KMS-11 (cell line): Measurements from ENCODE around the gene PGF.

Experiments used
- H2AFZ ChIP-seq: fragments of 200-600 bp; sonication (generic); 2 replicates; pipeline ENCODE4 v1.6.1; 2016; ENCODE audit warnings: antibody characterized with exemption, mixed run types, low read depth
- H3K27ac ChIP-seq: fragments of 200-600 bp; sonication (generic); 2 replicates; pipeline ENCODE4 v1.6.1; 2016; ENCODE audit warnings: mild to moderate bottlenecking, mixed run types
- H3K27me3 ChIP-seq: fragments of 200-600 bp; sonication (generic); 2 replicates; pipeline ENCODE4 v1.6.1; 2017; ENCODE audit warnings: mild to moderate bottlenecking, low read depth, mixed run types, moderate library complexity; ENCODE audit not compliant: insufficient read depth
- H3K36me3 ChIP-seq: fragments of 200-600 bp; sonication (generic); 2 replicates; pipeline ENCODE4 v1.6.1; 2017; ENCODE audit warnings: mild to moderate bottlenecking, mixed run types; ENCODE audit not compliant: insufficient read depth
- H3K4me1 ChIP-seq: fragments of 200-600 bp; sonication (generic); 2 replicates; pipeline ENCODE4 v1.6.1; 2016; ENCODE audit warnings: mild to moderate bottlenecking, low read depth, mixed run types; ENCODE audit not compliant: poor library complexity, severe bottlenecking
- H3K4me2 ChIP-seq: fragments of 200-600 bp; sonication (generic); 2 replicates; pipeline ENCODE4 v1.7.0; 2016; ENCODE audit warnings: mild to moderate bottlenecking, mixed run types
- H3K4me3 ChIP-seq: fragments of 200-600 bp; sonication (generic); IDR thresholded peaks from 2 replicates; pipeline ENCODE4 v1.6.1; 2017; ENCODE audit warnings: low read depth, low read length, mixed read lengths; ENCODE audit not compliant: insufficient read depth
- H3K79me2 ChIP-seq: fragments of 200-600 bp; sonication (generic); 2 replicates; pipeline ENCODE4 v1.6.1; 2016; ENCODE audit warnings: low read depth, mixed run types; ENCODE audit not compliant: insufficient read depth
- H3K9ac ChIP-seq: fragments of 200-600 bp; sonication (generic); 2 replicates; pipeline ENCODE4 v1.6.1; 2016; ENCODE audit warnings: mild to moderate bottlenecking, mixed run types
- H4K20me1 ChIP-seq: fragments of 200-600 bp; sonication (generic); 2 replicates; pipeline ENCODE4 v1.6.1; 2016; ENCODE audit warnings: mild to moderate bottlenecking, mixed run types; ENCODE audit not compliant: insufficient read depth
- CTCF ChIP-seq: fragments of 200-600 bp; sonication (generic); conservative IDR thresholded peaks from 2 replicates; pipeline ENCODE4 v1.6.1; 2017; ENCODE audit warnings: low read depth, mild to moderate bottlenecking, antibody characterized with exemption, low read length, moderate library complexity, mixed read lengths

The PGF gene

DNA sequence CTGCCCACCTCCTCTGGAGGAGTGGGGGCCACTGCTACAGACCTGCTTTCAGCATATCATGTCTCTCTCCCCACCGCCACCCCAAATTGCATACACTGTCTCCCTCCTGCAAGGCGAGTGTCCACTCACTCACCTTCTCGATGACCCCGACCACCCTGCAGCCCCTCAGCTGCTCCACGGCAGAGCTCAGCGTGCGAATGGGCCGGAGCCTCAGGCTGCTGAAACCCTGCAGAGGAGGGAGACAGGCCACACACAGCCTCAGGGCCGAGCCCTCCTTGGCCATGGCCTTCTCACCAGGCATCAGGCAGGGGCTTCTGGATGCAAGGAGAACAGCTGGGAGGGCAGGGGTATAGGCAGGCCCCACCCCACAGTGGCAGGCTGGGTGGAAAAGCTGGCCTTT is 37.0 kb downstream of the PGF start:
- no peak for TF ChIP-seq CTCF
- Histone ChIP-seq H2AFZ (no peak overlapping the region), H3K4me3 (no peak overlapping the region), H3K27ac (no peak overlapping the region), H3K36me3 (no peaks in the 10 kb centered on the region), H3K9ac (no peak overlapping the region), H3K27me3 (no peaks in the 10 kb centered on the region), H4K20me1 (no peaks in the 10 kb centered on the region), H3K79me2 (no peaks in the 10 kb centered on the region), H3K4me2 (no peak overlapping the region), H3K4me1 (no peaks in the 10 kb centered on the region)

GRCh38 chr14:74917646-74918081 is 37.7 kb downstream of the PGF start:
- no peaks in the 10 kb centered on the region for H4K20me1 ChIP-seq
- TF ChIP-seq CTCF: no peak
- H2AFZ ChIP-seq: no peak overlapping the region
- no peak overlapping the region for H3K9ac ChIP-seq
- no peak overlapping the region for H3K4me2 ChIP-seq
- no peaks in the 10 kb centered on the region for H3K4me1 ChIP-seq
- H3K27ac ChIP-seq: no peak overlapping the region
- no peaks in the 10 kb centered on the region for H3K36me3 ChIP-seq
- no peaks in the 10 kb centered on the region for H3K79me2 ChIP-seq
- H3K4me3 ChIP-seq: no peak overlapping the region
- H3K27me3 ChIP-seq: no peaks in the 10 kb centered on the region

GRCh38 chr14:74917178-74917543 is 38.2 kb downstream of the PGF start:
- Histone ChIP-seq H3K4me1 (no peaks in the 10 kb centered on the region), H3K36me3 (no peaks in the 10 kb centered on the region), H3K9ac (no peak overlapping the region), H3K79me2 (no peaks in the 10 kb centered on the region), H3K4me3 (no peak overlapping the region), H3K4me2 (no peak overlapping the region), H3K27ac (no peak overlapping the region), H2AFZ (no peak overlapping the region), H4K20me1 (no peaks in the 10 kb centered on the region), H3K27me3 (no peaks in the 10 kb centered on the region)
- TF ChIP-seq CTCF: no peak

DNA sequence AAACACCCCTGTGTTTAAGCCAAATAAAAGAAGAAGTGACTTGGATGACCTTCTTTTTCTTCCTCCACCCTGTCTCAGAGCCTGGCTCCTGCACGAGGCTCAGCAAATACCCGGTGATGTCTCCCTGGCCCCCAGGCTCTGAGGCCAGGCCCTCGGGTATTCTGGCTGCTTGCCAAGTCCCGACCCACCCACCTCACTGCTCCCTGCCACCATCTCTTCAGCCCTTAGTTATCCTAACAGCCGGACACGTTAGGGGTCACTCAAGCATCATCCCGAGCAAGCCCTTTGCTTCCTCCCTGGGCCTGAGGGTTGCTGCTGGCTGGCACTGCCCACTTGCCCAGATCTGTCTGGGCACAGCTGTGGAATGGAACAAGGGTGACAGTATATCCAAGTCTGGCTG is 39.6 kb downstream of the PGF start:
- TF ChIP-seq CTCF: no peak
- H3K4me2 ChIP-seq: no peak overlapping the region
- H3K27me3 ChIP-seq: no peaks in the 10 kb centered on the region
- H3K9ac ChIP-seq: no peak overlapping the region
- H4K20me1 ChIP-seq: no peaks in the 10 kb centered on the region
- no peak overlapping the region for H3K27ac ChIP-seq
- H3K4me3 ChIP-seq: no peak overlapping the region
- no peaks in the 10 kb centered on the region for H3K36me3 ChIP-seq
- no peak overlapping the region for H2AFZ ChIP-seq
- no peaks in the 10 kb centered on the region for H3K4me1 ChIP-seq
- no peaks in the 10 kb centered on the region for H3K79me2 ChIP-seq

DNA sequence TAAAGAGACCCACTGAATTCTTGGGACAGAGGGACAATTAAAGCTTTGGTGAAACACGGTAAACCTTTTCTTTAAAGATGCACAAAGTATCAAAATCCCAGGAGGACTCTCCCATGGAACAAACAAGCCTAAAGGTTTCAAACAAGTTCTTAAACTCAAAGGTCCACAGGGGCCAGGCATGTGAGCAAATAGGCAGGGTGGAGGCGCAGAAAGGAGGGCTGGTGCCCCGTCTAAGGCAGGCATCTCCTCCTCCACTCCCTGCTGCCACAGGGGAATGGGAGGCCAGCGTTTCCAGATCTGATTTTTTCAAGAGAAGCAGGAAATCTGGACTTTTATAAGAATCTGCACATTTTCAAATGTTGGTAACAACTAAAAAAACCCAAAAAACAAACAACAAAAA is 40.0 kb downstream of the PGF start:
- Histone ChIP-seq H2AFZ (no peak overlapping the region), H3K9ac (no peak overlapping the region), H3K79me2 (no peaks in the 10 kb centered on the region), H3K27ac (no peak overlapping the region), H3K4me3 (no peak overlapping the region), H3K4me1 (no peaks in the 10 kb centered on the region), H3K27me3 (no peaks in the 10 kb centered on the region), H3K36me3 (no peaks in the 10 kb centered on the region), H4K20me1 (no peaks in the 10 kb centered on the region), H3K4me2 (no peak overlapping the region)
- no peak for TF ChIP-seq CTCF
